NCI-H526 (cell line): ENCODE results near the gene PADI4.

Source experiments
- DNase-seq, 2 experiments: peaks; one replicate each; lab custom pipeline; 2025; lab: John Stamatoyannopoulos, UW

Gene PADI4

DNA sequence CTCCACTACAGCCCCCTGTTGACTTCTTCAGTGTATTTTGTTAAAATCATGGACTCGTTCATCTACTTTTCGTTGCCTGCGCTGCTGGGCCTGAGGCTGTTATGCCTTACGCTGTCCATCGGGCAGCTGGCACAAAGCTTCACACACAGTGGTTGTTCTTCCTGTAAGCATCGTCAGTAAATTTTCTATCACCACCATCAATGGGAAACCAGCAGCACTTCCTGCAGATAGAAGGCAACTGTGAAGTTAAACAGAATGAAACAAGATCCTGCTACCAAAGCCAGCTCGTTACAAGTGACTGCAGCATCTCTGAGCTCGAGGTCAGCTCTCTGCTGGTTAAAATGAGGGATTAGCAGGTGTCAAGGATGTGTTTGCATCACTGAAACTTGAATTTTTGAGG is 42.1 kb downstream of the PADI4 start:
- DNase-seq, result no peak

DNA sequence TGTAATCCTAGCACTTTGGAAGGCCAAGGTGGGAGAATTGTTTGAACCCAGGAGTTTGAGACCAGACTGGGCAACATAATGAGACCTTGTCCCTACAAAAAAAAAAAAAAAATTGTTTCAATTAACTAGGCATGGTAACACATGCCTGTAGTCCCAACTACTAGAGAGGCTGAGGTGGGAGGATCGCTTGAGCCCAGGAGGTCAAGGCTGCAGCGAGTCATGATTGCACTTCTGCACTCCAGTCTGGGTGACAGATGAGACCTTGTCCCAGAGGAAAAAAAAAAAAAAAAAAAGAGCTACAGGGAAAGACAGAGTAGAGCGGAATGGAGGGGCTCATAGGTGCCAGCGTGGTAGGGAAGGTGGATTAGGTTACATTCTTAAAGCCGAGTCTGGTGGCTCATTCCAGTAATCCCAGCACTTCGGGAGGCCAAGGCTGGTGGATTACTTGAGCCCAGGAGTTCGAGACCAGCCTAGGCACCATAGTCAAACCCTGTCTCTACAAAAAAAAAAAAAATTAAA is 43.0 kb downstream of the PADI4 start:
- DNase-seq, result no peak

DNA sequence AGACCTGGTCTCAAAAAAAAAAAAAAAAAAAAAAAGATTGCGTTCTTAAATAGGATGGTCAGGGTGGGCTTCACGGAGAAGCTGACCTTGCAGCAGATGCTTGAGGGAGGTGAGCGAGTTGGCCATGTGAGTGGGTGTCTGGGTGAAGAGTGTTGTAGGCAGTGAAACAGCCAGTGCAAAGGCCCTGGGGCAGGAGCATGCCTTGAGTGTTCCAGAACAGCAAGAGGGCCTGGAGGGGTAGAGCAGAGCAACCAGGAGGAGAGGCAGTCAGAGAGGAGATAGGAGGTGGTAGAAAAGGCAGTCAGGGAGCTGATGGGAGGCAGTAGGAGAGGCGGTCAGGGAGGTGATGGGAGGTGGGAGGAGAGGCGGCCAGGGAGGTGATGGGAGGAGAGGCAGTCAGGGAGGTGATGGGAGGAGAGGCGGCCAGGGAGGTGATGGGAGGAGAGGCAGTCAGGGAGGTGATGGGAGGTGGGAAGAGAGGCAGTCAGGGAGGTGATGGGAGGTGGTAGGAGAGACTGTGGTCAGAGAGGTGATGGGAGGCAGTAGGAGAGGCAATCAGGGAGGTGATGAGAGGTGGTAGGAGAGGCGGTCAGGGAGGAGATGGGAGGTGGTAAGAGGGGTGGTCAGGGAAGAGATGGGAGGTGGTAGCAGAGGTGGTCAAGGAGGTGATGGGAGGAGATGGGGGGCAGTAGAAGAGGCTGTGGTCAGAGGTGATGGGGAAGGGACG is 43.8 kb downstream of the PADI4 start:
- DNase-seq, result no peak

- no peak for DNase-seq
Observed at GRCh38 chr1:17352419-17352909, 44.5 kb downstream of the PADI4 start.

GRCh38 chr1:17355898-17356297 is 47.9 kb downstream of the PADI4 start:
- no peak for DNase-seq

- no peak for DNase-seq
Observed at GRCh38 chr1:17356387-17357026, 48.5 kb downstream of the PADI4 start.

DNA sequence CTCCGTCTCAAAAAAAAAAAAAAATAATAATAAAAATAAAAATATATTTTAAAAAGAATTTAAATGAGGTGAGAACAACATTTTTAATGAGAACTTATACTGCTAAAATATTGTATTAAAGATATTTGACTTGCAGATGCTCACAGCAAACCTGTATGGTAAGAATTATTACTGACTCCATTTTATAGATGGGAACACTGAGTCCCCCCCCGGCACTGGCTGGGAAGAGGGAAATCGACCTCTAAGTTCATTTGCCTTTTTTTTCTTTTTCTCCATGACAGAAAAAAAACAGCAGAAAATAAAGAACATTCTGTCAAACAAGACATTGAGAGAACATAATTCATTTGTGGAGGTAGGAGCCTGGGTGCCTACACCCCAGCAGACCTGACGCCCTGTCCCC is 50.6 kb downstream of the PADI4 start:
- no peak for DNase-seq

DNA sequence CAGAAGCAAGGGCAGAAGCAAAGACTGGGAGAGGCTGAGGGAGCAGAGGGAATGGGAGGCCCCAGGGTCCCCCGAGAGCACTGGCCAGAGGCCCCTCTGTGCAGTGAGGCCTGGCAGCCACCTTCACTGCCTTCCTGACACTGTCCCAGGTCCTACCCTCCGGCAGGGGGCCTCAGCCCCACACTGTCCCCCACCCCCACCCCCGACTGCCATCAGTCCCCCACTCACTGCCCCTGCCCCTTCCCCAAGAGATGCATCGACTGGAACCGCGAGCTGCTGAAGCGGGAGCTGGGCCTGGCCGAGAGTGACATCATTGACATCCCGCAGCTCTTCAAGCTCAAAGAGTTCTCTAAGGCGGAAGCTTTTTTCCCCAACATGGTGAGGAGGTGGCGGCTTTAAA is 51.0 kb downstream of the PADI4 start:
- no peak for DNase-seq

GRCh38 chr1:17359808-17360207 is 51.8 kb downstream of the PADI4 start:
- no peak for DNase-seq

DNA sequence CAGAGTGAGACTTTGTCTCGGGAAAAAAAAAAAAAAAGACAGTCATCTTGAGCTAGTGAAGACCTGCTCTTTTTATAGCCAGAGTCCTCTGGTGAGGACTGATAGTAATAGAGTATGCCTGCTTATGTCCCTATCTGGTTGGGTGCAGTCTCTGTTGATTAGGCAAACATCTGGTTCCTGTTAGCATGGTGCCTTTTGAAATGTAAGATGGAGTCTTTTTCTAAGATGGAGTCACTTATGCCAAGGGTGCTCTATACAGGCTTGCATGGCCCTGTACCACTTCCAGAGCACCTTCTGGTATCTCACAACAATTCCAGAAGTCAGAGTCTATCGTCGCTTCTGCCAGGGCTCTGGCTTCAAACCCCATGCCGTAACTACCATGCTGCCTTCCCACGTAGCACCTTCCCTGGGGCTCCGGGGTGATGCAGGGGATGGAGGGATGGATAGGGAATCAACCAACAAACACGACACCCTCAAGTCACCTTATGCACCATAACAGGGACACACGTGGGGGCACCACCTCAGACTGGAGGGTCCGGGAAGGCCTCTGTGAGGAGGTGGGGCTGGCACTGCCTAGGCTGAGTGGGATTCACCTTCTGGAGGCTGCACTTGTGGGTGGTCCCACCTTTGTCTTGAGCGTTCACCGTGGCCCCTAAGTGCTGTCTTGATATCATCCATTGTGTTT is 52.4 kb downstream of the PADI4 start:
- DNase-seq, result no peak

GRCh38 chr1:17361687-17362086 is 53.7 kb downstream of the PADI4 start:
- DNase-seq, result peak; percentile 59 to 67

- no peak for DNase-seq
Observed at GRCh38 chr1:17363351-17363750, 55.4 kb downstream of the PADI4 start.

- no peak for DNase-seq
Observed at GRCh38 chr1:17363771-17364170, 55.8 kb downstream of the PADI4 start.

- no peak for DNase-seq
Observed at GRCh38 chr1:17365293-17365692, 57.3 kb downstream of the PADI4 start.

GRCh38 chr1:17369466-17369865 is 61.5 kb downstream of the PADI4 start:
- DNase-seq, result no peak

- peak; percentile 23 to 59 for DNase-seq
Observed at GRCh38 chr1:17370618-17371017, 62.6 kb downstream of the PADI4 start.

DNA sequence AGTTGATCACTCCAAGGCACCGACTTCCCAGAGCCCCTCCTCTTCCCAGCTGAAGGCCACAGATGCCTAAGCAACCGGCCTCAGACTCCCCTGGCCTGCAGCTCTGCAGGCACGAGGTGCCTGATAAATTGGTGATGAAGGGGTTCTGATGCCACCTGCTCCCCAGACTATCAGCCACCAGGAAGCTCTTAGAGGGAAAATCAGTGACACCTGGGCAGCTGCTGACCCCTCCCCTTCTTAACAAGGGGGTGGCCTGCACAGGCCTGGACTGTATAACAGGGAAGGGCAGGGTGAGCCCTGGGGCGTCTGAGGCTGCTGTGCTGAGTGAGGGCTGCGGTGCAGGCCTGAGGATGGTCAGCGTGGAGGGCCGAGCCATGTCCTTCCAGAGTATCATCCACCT is 63.9 kb downstream of the PADI4 start, which contains the start of gene PADI6:
Gene PADI6 (plus strand): TSS at position 301 of the 400 bp plus-strand sequence. CDS start 50 bp downstream, at position 351.
- no peak for DNase-seq

GRCh38 chr1:17372955-17373354 is 65.0 kb downstream of the PADI4 start:
- DNase-seq, result no peak

DNA sequence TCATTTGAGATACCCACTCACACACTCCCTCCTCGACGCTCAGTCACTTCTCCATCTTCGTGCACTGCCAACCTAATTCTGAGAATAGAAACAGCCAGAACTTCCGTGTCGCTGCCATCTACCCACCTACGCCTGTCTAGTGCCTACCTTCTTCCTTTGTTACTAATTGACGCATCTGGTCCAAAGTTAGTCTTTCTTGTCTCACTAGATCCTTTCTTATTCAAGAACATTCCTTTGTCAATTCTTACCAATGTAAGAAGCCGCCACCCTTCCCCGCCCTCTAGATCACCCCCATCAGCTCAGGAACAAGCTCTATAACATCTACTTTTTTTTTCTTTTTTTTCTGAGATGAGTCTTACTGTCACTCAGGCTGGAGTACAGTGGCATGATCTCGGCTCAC is 67.7 kb downstream of the PADI4 start:
- DNase-seq, result no peak

DNA sequence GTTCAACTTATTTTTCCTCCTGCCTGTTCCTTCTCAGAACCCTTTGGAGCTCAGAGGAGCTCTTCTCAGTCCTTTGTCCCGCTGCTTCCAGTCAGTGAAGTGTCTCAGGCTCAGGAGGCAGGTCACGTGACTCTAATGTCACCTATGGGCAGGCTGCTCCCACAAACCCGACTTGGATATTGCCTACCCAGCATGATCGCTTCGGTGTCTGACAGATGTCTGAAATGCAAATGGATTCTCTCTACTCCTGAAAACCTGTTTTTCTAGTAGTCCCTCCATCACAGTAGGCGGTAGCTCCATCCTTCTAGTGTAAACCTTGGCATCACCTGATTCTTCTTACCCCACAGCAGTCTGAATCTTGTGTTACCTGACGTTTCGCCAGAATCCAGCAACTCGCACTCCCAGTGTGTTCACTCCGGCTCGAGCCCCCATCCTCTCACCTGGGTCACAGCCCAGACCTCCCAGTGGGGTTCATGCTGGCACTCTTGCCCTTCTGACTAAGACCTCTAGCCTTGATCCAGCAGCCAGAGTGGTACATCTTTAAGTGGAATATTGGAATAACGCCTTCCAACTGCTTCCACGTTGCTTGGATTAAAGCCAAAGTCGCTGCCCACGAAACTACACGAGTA is 69.4 kb downstream of the PADI4 start:
- DNase-seq, result peak; percentile 83 to 84

DNA sequence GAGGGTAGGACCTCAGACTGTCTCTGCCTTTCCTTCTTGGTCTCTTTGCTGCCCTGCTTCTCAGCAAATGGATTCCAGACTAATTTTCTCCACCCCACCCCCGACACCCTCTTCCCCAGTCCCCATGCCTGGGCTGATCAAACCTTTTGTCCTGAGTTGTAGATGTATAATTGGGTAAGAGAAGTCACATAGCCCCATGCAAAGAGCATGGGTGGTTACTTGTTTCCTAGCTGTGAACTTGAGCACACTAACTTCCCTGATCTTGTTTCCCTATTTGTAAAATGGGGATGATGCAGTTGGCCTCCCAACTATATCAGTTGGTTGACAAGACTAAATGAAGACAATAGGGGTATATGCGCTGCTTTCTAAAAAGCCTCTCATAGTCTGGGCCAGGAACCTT is 73.2 kb downstream of the PADI4 start:
- no peak for DNase-seq

- no peak for DNase-seq
Observed at GRCh38 chr1:17392199-17392740, 84.3 kb downstream of the PADI4 start.
